SK-N-SH (cell line): Measurements from ENCODE around the gene DPEP3. TPM values are rescaled to one million over a fixed set of nuclear protein-coding genes. Genes with fewer than 3 reads are reported as not detected.

Experiments used
- CTCF ChIA-PET: fragments of 300-600, 350-600 bp; formaldehyde crosslinking; extraction: SDS; loops from one replicate; lab custom pipeline; 2021; lab: Yijun Ruan, JAX
- POLR2A ChIA-PET: fragments of 350-600 bp; sonication (Branson Sonifier 250); formaldehyde crosslinking; extraction: SDS; loops from one replicate; lab custom pipeline; 2020; ENCODE audit warnings: antibody characterized with exemption, inconsistent platforms; lab: Yijun Ruan, JAX
- DNase-seq: peaks from one replicate; pipeline ENCODE4 v3.0.0; 2012
- H2AFZ ChIP-seq: fragments of 200-600 bp; sonication (generic); 2 replicates; pipeline ENCODE4 v1.8.1; 2016; ENCODE audit warnings: antibody characterized with exemption, mild to moderate bottlenecking, low read depth
- H3F3A ChIP-seq: fragments of 200-600 bp; sonication (generic); replicated peaks from 2 replicates; pipeline ENCODE3; 2016; ENCODE audit warnings: antibody characterized with exemption, mild to moderate bottlenecking; ENCODE audit not compliant: insufficient read depth
- H3K27ac ChIP-seq, 2 experiments: fragments of 200-500 bp in 1 of 2; fragments of 200-600 bp in 1 of 2; sonication (Bioruptor generic) in 1 of 2; sonication (generic), shearing (Covaris generic) in 1 of 2; 2 replicates each; pipeline versions ENCODE4 v1.5.1 to v1.6.1; 2014 to 2016; ENCODE audit warnings: low read depth in 2 of 2, inconsistent platforms in 1 of 2, low read length in 1 of 2, mild to moderate bottlenecking in 1 of 2, mixed read lengths in 1 of 2
- H3K27me3 ChIP-seq: fragments of 200-600 bp; sonication (generic), shearing (Covaris generic); 2 replicates; pipeline ENCODE4 v1.6.1; 2016; ENCODE audit warnings: mixed run types; ENCODE audit not compliant: insufficient read depth
- H3K36me3 ChIP-seq, 2 experiments: fragments of 200-500 bp in 1 of 2; fragments of 200-600 bp in 1 of 2; sonication (Bioruptor generic) in 1 of 2; sonication (generic) in 1 of 2; replicated peaks in 1 of 2; 2 replicates each; pipeline versions ENCODE3 to v1.5.1; 2014 to 2016; ENCODE audit warnings: low read length in 1 of 2, mild to moderate bottlenecking in 1 of 2; ENCODE audit not compliant: insufficient read depth in 2 of 2, control insufficient read depth in 1 of 2
- H3K4me1 ChIP-seq, 2 experiments: fragments of 200-500 bp in 1 of 2; fragments of 200-600 bp in 1 of 2; sonication (Bioruptor generic) in 1 of 2; sonication (generic), shearing (Covaris generic) in 1 of 2; 2 replicates each; pipeline versions ENCODE4 v1.5.1 to v1.6.1; 2014 to 2016; ENCODE audit warnings: low read depth in 1 of 2, low read length in 1 of 2, mixed run types in 1 of 2; ENCODE audit not compliant: insufficient read depth in 2 of 2, control insufficient read depth in 1 of 2
- H3K4me2 ChIP-seq: fragments of 200-600 bp; sonication (generic), shearing (Covaris generic); 2 replicates; pipeline ENCODE4 v1.6.1; 2017; ENCODE audit warnings: mixed run types
- H3K4me3 ChIP-seq, 2 experiments: fragments of 200-500 bp in 1 of 2; fragments of 200-600 bp in 1 of 2; sonication (Bioruptor generic) in 1 of 2; sonication (generic), shearing (Covaris generic) in 1 of 2; 2 replicates each; pipeline versions ENCODE4 v1.5.1 to v1.8.1; 2014 to 2016; ENCODE audit warnings: low read depth in 2 of 2, inconsistent platforms in 1 of 2, low read length in 1 of 2, mild to moderate bottlenecking in 1 of 2, mixed read lengths in 1 of 2, moderate library complexity in 1 of 2
- H3K79me2 ChIP-seq: fragments of 200-600 bp; sonication (generic); 2 replicates; pipeline ENCODE4 v1.8.1; 2017; ENCODE audit warnings: mild to moderate bottlenecking; ENCODE audit not compliant: insufficient read depth
- H3K9ac ChIP-seq: fragments of 200-600 bp; sonication (generic); 2 replicates; pipeline ENCODE4 v1.6.1; 2017; ENCODE audit warnings: mixed run types
- H3K9me2 ChIP-seq: fragments of 200-600 bp; sonication (generic); 2 replicates; pipeline ENCODE4 v1.6.1; 2017; ENCODE audit warnings: mixed run types
- H3K9me3 ChIP-seq: fragments of 200-600 bp; sonication (generic); 2 replicates; pipeline ENCODE4 v1.6.1; 2017; ENCODE audit warnings: mixed run types, mild to moderate bottlenecking, moderate library complexity
- H4K20me1 ChIP-seq: fragments of 200-600 bp; sonication (generic); 2 replicates; pipeline ENCODE4 v1.6.1; 2017; ENCODE audit warnings: mild to moderate bottlenecking, mixed run types; ENCODE audit not compliant: insufficient read depth
- CTCF ChIP-seq: fragments of 200-600 bp; sonication (generic); IDR thresholded peaks from 2 replicates; pipeline ENCODE4 v1.6.1; 2017; ENCODE audit warnings: antibody characterized with exemption, mild to moderate bottlenecking, moderate library complexity
- ELF1 ChIP-seq: IDR thresholded peaks from 2 replicates; pipeline ENCODE4 v1.4.0; 2012
- EP300 ChIP-seq, 2 experiments: IDR thresholded peaks; 2 replicates each; pipeline versions ENCODE4 v1.4.0 to v1.6.1; 2012; ENCODE audit warnings: borderline replicate concordance in 1 of 2, low read depth in 1 of 2, low read length in 1 of 2
- EZH2phosphoT487 ChIP-seq: fragments of 200-600 bp; sonication (generic); IDR thresholded peaks from 2 replicates; pipeline ENCODE4 v1.6.1; 2017; ENCODE audit warnings: low read depth, mixed run types, mild to moderate bottlenecking, antibody characterized with exemption, moderate library complexity, borderline replicate concordance
- FOSL2 ChIP-seq: IDR thresholded peaks from 2 replicates; pipeline ENCODE4 v1.4.0; 2012; ENCODE audit warnings: low read depth, mild to moderate bottlenecking, moderate library complexity, borderline replicate concordance
- FOXJ3 ChIP-seq: sonication (generic); formaldehyde crosslinking; IDR thresholded peaks from 2 replicates; pipeline ENCODE4 v1.5.1; 2020; ENCODE audit warnings: mild to moderate bottlenecking, missing genetic modification reagents
- FOXM1 ChIP-seq: IDR thresholded peaks from 2 replicates; pipeline ENCODE4 v1.4.0; 2012; ENCODE audit warnings: low read depth, mild to moderate bottlenecking
- JUND ChIP-seq: IDR thresholded peaks from 2 replicates; pipeline ENCODE4 v1.4.0; 2012
- MAX ChIP-seq: IDR thresholded peaks from 2 replicates; pipeline ENCODE4 v1.4.0; 2012; ENCODE audit warnings: low read depth
- MXI1 ChIP-seq: IDR thresholded peaks from 2 replicates; pipeline ENCODE4 v1.6.1; 2012; ENCODE audit warnings: mild to moderate bottlenecking, low read depth, low read length, improper control_type of control experiment
- NRF1 ChIP-seq: IDR thresholded peaks from 2 replicates; pipeline ENCODE4 v1.6.1; 2012; ENCODE audit warnings: low read depth, mild to moderate bottlenecking, low read length
- RAD21 ChIP-seq: IDR thresholded peaks from 2 replicates; pipeline ENCODE4 v1.6.1; 2012; ENCODE audit warnings: mild to moderate bottlenecking, low read length
- REST ChIP-seq: IDR thresholded peaks from 2 replicates; pipeline ENCODE4 v1.6.1; 2012; ENCODE audit warnings: mild to moderate bottlenecking, low read depth, low read length, moderate library complexity
- RXRA ChIP-seq: IDR thresholded peaks from 2 replicates; pipeline ENCODE4 v1.4.0; 2012; ENCODE audit warnings: low read depth, mild to moderate bottlenecking, borderline replicate concordance
- SIN3A ChIP-seq: IDR thresholded peaks from 2 replicates; pipeline ENCODE4 v1.6.1; 2012; ENCODE audit warnings: low read depth, mild to moderate bottlenecking, low read length, moderate library complexity, borderline replicate concordance
- SMC3 ChIP-seq: IDR thresholded peaks from 2 replicates; pipeline ENCODE4 v1.6.1; 2012; ENCODE audit warnings: low read depth, low read length, improper control_type of control experiment
- TAF1 ChIP-seq: IDR thresholded peaks from 2 replicates; pipeline ENCODE4 v1.6.1; 2012; ENCODE audit warnings: low read depth, mild to moderate bottlenecking, low read length, moderate library complexity, borderline replicate concordance
- YY1 ChIP-seq: IDR thresholded peaks from 2 replicates; pipeline ENCODE4 v1.4.0; 2012; ENCODE audit warnings: low read depth, mild to moderate bottlenecking
- ZBTB33 ChIP-seq: IDR thresholded peaks from 2 replicates; pipeline ENCODE4 v1.4.0; 2012; ENCODE audit warnings: low read depth, borderline replicate concordance
- WGBS: methylation state at CpG from one replicate; pipeline ENCODE4 v1.1.6; 2017; ENCODE audit warnings: low lambda C conversion rate; 5-methylcytosine and 5-hydroxymethylcytosine counted together
- polyA plus RNA-seq, 3 experiments: library from polyadenylated mRNA; depleted of rRNA; stranded (reverse); fragments of >200 nt; gene quantifications; 2 replicates each; pipeline ENCODE4 v1.2.3, GENCODE V29; 2012

The DPEP3 gene
- polyA plus RNA-seq, 1 of the 3 experiments (the other 2 are of a cell fraction): not detected

DNA sequence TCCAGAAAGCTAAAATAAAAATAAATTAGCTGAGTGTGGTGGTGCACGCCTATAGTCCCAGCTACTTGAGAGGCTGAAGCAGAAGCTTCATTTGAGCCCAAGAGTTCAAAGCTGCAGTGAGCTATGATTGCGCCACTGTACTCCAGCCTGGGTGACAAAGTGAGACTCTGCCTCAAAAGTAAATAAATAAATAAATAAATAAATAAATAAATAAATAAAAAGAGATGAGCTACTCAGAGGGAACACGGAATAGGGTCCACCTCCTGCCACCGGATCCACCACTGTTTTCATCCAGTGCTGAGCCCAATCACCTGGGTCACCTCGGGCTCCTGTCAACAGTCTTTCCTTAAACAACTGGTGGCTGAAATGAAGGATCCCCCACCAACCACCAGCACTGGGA lies 6.7 kb upstream of the DPEP3 start:
- H3K9ac ChIP-seq: no peak overlapping the region
- TF ChIP-seq MXI1: no peak
- no peak for TF ChIP-seq FOXJ3 (CRISPR knock-in tag)
- TF ChIP-seq ZBTB33: no peak
- TF ChIP-seq RAD21: no peak
- no peak for TF ChIP-seq CTCF
- TF ChIP-seq NRF1: no peak
- no peak for TF ChIP-seq SMC3
- TF ChIP-seq MAX: no peak
- TF ChIP-seq, all 33 proteins: peak for 0
- Histone ChIP-seq H3K79me2 (no peaks in the 10 kb centered on the region), H4K20me1 (no peaks in the 10 kb centered on the region), H3K4me3 (no peak overlapping the region), H3K27ac (no peak overlapping the region), H3K4me2 (no peak overlapping the region), H3K36me3 (no peaks in the 10 kb centered on the region), H3K9me3 (no peaks in the 10 kb centered on the region), H3K4me1 (peaks cover 0 to 3% of the 10 kb centered on the region in 2 experiments; a peak in 1 of 4 replicates), H3F3A (no peaks in the 10 kb centered on the region), H2AFZ (no peak overlapping the region), H3K9me2 (no peaks in the 10 kb centered on the region), H3K27me3 (no peaks in the 10 kb centered on the region)
- POLR2A ChIA-PET: no interaction called here
- CTCF ChIA-PET: interaction anchor here (0.9 to 2.0 kb wide), 2 partner anchors 54 to 243 kb away, joined by 4 to 8 read pairs; no protein-coding TSS in a partner anchor
- no peak for DNase-seq
- 80% methylated on average over 5 of the region's 5 CpGs for WGBS

- H3F3A ChIP-seq: no peaks in the 10 kb centered on the region
- no peaks in the 10 kb centered on the region for H3K36me3 ChIP-seq
- 84% methylated on average over 25 of the region's 49 CpGs for WGBS
- peaks cover 0 to 3% of the 10 kb centered on the region in 2 experiments; a peak in 1 of 4 replicates for H3K4me1 ChIP-seq
- ChIA-PET CTCF (interaction anchor here (0.8 to 1.2 kb wide), 2 partner anchors 9 to 40 kb away, joined by 3 to 4 read pairs; no protein-coding TSS in a partner anchor), POLR2A (no interaction called here)
- no peak for DNase-seq
- H3K79me2 ChIP-seq: no peaks in the 10 kb centered on the region
- no peaks in the 10 kb centered on the region for H4K20me1 ChIP-seq
- no peak overlapping the region for H2AFZ ChIP-seq
- no peak overlapping the region for H3K4me3 ChIP-seq
- H3K9me3 ChIP-seq: no peaks in the 10 kb centered on the region
- no peaks in the 10 kb centered on the region; the same call in 1 of the 2 replicates for H3K27me3 ChIP-seq
- H3K9me2 ChIP-seq: no peaks in the 10 kb centered on the region
- H3K9ac ChIP-seq: no peak overlapping the region
- no peak overlapping the region for H3K4me2 ChIP-seq
- TF ChIP-seq FOXM1: no peak
- no peak for TF ChIP-seq SIN3A
- TF ChIP-seq RAD21: no peak
- no peak for TF ChIP-seq YY1
- no peak for TF ChIP-seq JUND
- TF ChIP-seq SMC3: no peak
- TF ChIP-seq NRF1: no peak
- no peak for TF ChIP-seq EP300 (IDR thresholded peaks at IDR 0.05; ENCODE audit: borderline replicate concordance in 1 of 2, low read depth in 1 of 2, low read length in 1 of 2)
- TF ChIP-seq ELF1: no peak
- no peak for TF ChIP-seq REST
- no peak for TF ChIP-seq EZH2phosphoT487
- TF ChIP-seq RXRA: no peak
- TF ChIP-seq FOXJ3 (CRISPR knock-in tag): no peak
- no peak for TF ChIP-seq FOSL2
- no peak for TF ChIP-seq TAF1
- H3K27ac ChIP-seq: no peak overlapping the region
These were observed 1.9 kb upstream of the DPEP3 start for GRCh38 chr16:67982011-67982696.
